OCI-LY7 (cell line): ENCODE results near the gene B3GALNT2.

Source experiments
- EZH2phosphoT487 ChIP-seq: fragments of 200-600 bp; sonication (generic); IDR thresholded peaks from 2 replicates; pipeline ENCODE4 v1.6.1; 2018; ENCODE audit warnings: low read depth, borderline replicate concordance, mild to moderate bottlenecking, mixed run types, antibody characterized with exemption, low read length, moderate library complexity, mixed read lengths
- TF ChIP-seq, protein P1 (sequence below): fragments of 200-600 bp; sonication (generic); conservative IDR thresholded peaks from 2 replicates; pipeline ENCODE4 v1.5.1; 2014; ENCODE audit warnings: mild to moderate bottlenecking, antibody characterized with exemption, low read length, moderate library complexity, mixed read lengths

DNA sequence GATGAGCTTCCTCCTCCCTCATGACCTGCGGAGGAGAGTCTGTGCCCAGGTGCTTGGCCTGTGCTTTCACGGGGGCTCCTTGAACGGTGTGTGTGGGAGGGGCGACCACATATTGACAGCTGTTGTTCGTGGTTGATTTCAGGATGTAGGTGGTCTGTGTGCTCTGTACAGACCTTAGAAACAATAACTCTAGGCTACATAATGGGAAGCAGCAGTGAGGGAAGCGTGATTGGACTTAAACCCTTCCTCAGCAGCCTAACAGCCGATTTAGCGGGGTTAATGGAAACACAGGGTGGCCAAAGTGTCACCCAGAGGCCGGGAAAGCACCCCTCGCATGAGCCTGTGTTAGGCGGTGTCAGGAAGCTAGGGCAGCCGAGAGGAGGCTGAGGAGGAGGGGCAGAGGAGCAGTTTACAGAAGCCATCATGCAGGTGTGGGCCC lies 81.0 kb downstream of the B3GALNT2 start:
- TF ChIP-seq, protein P1, sequence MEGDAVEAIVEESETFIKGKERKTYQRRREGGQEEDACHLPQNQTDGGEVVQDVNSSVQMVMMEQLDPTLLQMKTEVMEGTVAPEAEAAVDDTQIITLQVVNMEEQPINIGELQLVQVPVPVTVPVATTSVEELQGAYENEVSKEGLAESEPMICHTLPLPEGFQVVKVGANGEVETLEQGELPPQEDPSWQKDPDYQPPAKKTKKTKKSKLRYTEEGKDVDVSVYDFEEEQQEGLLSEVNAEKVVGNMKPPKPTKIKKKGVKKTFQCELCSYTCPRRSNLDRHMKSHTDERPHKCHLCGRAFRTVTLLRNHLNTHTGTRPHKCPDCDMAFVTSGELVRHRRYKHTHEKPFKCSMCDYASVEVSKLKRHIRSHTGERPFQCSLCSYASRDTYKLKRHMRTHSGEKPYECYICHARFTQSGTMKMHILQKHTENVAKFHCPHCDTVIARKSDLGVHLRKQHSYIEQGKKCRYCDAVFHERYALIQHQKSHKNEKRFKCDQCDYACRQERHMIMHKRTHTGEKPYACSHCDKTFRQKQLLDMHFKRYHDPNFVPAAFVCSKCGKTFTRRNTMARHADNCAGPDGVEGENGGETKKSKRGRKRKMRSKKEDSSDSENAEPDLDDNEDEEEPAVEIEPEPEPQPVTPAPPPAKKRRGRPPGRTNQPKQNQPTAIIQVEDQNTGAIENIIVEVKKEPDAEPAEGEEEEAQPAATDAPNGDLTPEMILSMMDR: no peak
- TF ChIP-seq EZH2phosphoT487: no peak
